GM12874 (cell line): ENCODE results near the gene NCR1.

Experiments
- CTCF ChIP-seq: IDR thresholded peaks from 2 replicates; pipeline ENCODE4 v1.5.1; 2011; ENCODE audit warnings: low read depth, mild to moderate bottlenecking, control low read depth, low read length, moderate library complexity; ENCODE audit not compliant: insufficient read depth

The NCR1 gene

GRCh38 chr19:54938906-54939305 lies 33.0 kb downstream of the NCR1 start:
- TF ChIP-seq CTCF: no peak

GRCh38 chr19:54947381-54947780 lies 41.4 kb downstream of the NCR1 start, which contains the start of gene NLRP7:
Gene NLRP7 (minus strand): TSS chr19:54947530.
- TF ChIP-seq CTCF: no peak

GRCh38 chr19:54949412-54949811 lies 43.5 kb downstream of the NCR1 start:
- TF ChIP-seq CTCF: no peak

- no peak for TF ChIP-seq CTCF
Measured at GRCh38 chr19:54952591-54953344, 46.8 kb downstream of the NCR1 start.

DNA sequence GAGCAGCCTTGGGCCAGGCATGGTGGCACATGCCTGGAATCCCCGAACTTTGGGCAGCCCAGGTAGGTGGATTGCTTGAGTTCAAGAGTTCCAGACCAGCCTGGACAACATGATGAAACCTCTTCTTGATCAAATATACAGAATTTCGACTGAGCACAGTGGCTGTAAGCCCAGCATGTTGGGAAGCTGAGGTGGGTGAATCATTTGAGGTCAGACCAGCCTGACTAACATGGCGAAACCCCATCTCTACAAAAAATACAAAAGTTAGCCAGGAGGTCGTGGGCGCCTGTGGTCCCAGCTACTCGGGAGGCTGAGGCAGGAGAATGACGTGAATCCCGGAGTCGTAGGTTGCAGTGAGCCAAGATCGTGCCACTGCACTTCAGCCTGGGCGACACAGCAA lies 49.4 kb downstream of the NCR1 start:
- no peak for TF ChIP-seq CTCF

DNA sequence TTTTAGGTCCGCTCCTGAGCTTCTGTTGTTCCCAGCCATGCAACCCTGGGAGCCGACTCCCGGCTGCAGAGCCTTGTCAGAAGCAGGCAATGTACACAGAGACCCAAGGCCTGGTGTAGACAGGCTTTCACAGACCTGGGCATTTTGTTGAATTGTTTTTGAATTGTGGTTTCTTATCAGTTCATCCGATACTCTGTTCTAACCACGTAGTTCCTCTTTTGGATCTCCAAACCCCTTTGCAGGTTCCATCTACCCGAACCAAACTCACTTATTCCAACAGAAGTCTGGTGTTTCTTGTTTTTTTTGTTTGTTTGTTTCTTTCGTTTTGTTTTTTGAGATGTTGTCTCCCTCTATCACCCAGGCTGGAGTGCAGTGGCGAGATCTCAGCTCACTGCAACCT lies 53.9 kb downstream of the NCR1 start:
- no peak for TF ChIP-seq CTCF
